HG03354 (cell line): ENCODE results near the gene TIFAB.

Source experiments
- ATAC-seq: cut with Tn5 transposase; IDR thresholded peaks from one replicate; pipeline ENCODE4 v1.9.1; 2021; ENCODE audit warnings: mild to moderate bottlenecking; ENCODE audit not compliant: unreplicated experiment, poor library complexity, severe bottlenecking

TIFAB gene

GRCh38 chr5:135445306-135445985, 6.7 kb downstream of the TIFAB start:
- no peak for ATAC-seq

- no peak for ATAC-seq
Measured at GRCh38 chr5:135444881-135445280, 7.3 kb downstream of the TIFAB start.

- ATAC-seq: no peak
Measured at GRCh38 chr5:135444360-135444759, 7.8 kb downstream of the TIFAB start.

- ATAC-seq: no peak
Measured at GRCh38 chr5:135443161-135443960, 8.8 kb downstream of the TIFAB start.

- ATAC-seq: no peak
Measured at GRCh38 chr5:135442431-135443160, 9.6 kb downstream of the TIFAB start.

GRCh38 chr5:135441919-135442318, 10.2 kb downstream of the TIFAB start:
- ATAC-seq: no peak

- ATAC-seq: no peak
Measured at GRCh38 chr5:135441350-135441831, 10.8 kb downstream of the TIFAB start.

- ATAC-seq: no peak
Measured at GRCh38 chr5:135440916-135441315, 11.2 kb downstream of the TIFAB start.

GRCh38 chr5:135439231-135440205, 12.6 kb downstream of the TIFAB start:
- no peak for ATAC-seq

- ATAC-seq: no peak
Measured at GRCh38 chr5:135438636-135439221, 13.4 kb downstream of the TIFAB start.

GRCh38 chr5:135437796-135438560, 14.2 kb downstream of the TIFAB start:
- no peak for ATAC-seq

- no peak for ATAC-seq
Measured at GRCh38 chr5:135437422-135437795, 14.7 kb downstream of the TIFAB start.

- no peak for ATAC-seq
Measured at GRCh38 chr5:135436951-135437418, 15.2 kb downstream of the TIFAB start.

- no peak for ATAC-seq
Measured at GRCh38 chr5:135435467-135436330, 16.5 kb downstream of the TIFAB start.

- ATAC-seq: no peak
Measured at GRCh38 chr5:135434591-135435466, 17.3 kb downstream of the TIFAB start.

- no peak for ATAC-seq
Measured at GRCh38 chr5:135433681-135434426, 18.3 kb downstream of the TIFAB start.
